GM23338 (cell line): ENCODE measurements around the gene AZGP1. TPM values are rescaled to one million over a fixed set of nuclear protein-coding genes. Genes with fewer than 3 reads are reported as not detected.
A peak's percentile ranks its signal among the peaks of the same experiment; 100 is the strongest.

ENCODE experiments used
- ATAC-seq: fragments of 200-7000 bp; cut with Tn5 transposase; 3 replicates; pipeline ENCODE4 v1.9.1; 2020
- DNase-seq: peaks from one replicate; pipeline ENCODE4 v3.0.0-alpha.2; 2015; ENCODE audit warnings: low spot score
- H2AFZ ChIP-seq: fragments of 200-600 bp; sonication (generic); 2 replicates; pipeline ENCODE4 v1.8.0; 2016; ENCODE audit warnings: antibody characterized with exemption, mild to moderate bottlenecking, moderate library complexity
- H3F3A ChIP-seq: fragments of 200-600 bp; sonication (generic); replicated peaks from 2 replicates; pipeline ENCODE4 v1.8.0; 2017; ENCODE audit warnings: antibody characterized with exemption, mixed run types, low read depth
- H3K27ac ChIP-seq: fragments of 200-600 bp; sonication (generic); 2 replicates; pipeline ENCODE4 v1.6.1; 2016; ENCODE audit warnings: low read depth
- H3K27me3 ChIP-seq: fragments of 200-600 bp; sonication (generic); 2 replicates; pipeline ENCODE4 v1.8.0; 2016; ENCODE audit warnings: mild to moderate bottlenecking, mixed run types, moderate library complexity; ENCODE audit not compliant: insufficient read depth
- H3K36me3 ChIP-seq: fragments of 200-600 bp; sonication (generic); 2 replicates; pipeline ENCODE4 v1.8.0; 2016; ENCODE audit warnings: mild to moderate bottlenecking; ENCODE audit not compliant: insufficient read depth
- H3K4me1 ChIP-seq: fragments of 200-600 bp; sonication (generic); 2 replicates; pipeline ENCODE4 v1.8.0; 2016; ENCODE audit warnings: mild to moderate bottlenecking, moderate library complexity; ENCODE audit not compliant: insufficient read depth
- H3K4me2 ChIP-seq: fragments of 200-600 bp; sonication (generic); 2 replicates; pipeline ENCODE4 v1.7.1; 2017; ENCODE audit warnings: mixed run types
- H3K4me3 ChIP-seq: fragments of 200-600 bp; sonication (generic); 2 replicates; pipeline ENCODE4 v1.6.1; 2016; ENCODE audit warnings: mixed run types
- H3K79me2 ChIP-seq: fragments of 200-600 bp; sonication (generic); replicated peaks from 2 replicates; pipeline ENCODE4 v1.8.0; 2017; ENCODE audit warnings: mild to moderate bottlenecking; ENCODE audit not compliant: insufficient read depth
- H3K9me2 ChIP-seq: fragments of 200-600 bp; sonication (generic); 2 replicates; pipeline ENCODE4 v1.8.0; 2017; ENCODE audit not compliant: insufficient read depth
- H4K20me1 ChIP-seq: fragments of 200-600 bp; sonication (generic); replicated peaks from 2 replicates; pipeline ENCODE4 v1.8.0; 2017; ENCODE audit warnings: mild to moderate bottlenecking; ENCODE audit not compliant: insufficient read depth
- H3K27ac Mint-ChIP-seq: 2 replicates; pipeline ENCODE4 v1.8.0; 2020; ENCODE audit warnings: inconsistent platforms, mild to moderate bottlenecking, moderate library complexity, mixed read lengths
- H3K27me3 Mint-ChIP-seq: 3 replicates; pipeline ENCODE4 v1.8.0; 2022; ENCODE audit warnings: low read depth, mild to moderate bottlenecking, moderate library complexity, mixed read lengths, inconsistent platforms; ENCODE audit not compliant: insufficient read depth, poor library complexity
- H3K36me3 Mint-ChIP-seq: 3 replicates; pipeline ENCODE4 v1.8.0; 2021; ENCODE audit warnings: low read depth, mild to moderate bottlenecking, inconsistent platforms, moderate library complexity, mixed read lengths
- H3K4me1 Mint-ChIP-seq: 3 replicates; pipeline ENCODE4 v1.8.0; 2020; ENCODE audit warnings: mild to moderate bottlenecking, inconsistent platforms, mixed read lengths
- H3K4me3 Mint-ChIP-seq: 3 replicates; pipeline ENCODE4 v1.8.0; 2021; ENCODE audit warnings: moderate library complexity, mild to moderate bottlenecking, inconsistent platforms, mixed read lengths
- H3K9me3 Mint-ChIP-seq: 3 replicates; pipeline ENCODE4 v1.8.0; 2020; ENCODE audit warnings: moderate library complexity, mild to moderate bottlenecking, inconsistent platforms, mixed read lengths
- REST ChIP-seq: IDR thresholded peaks from one replicate; pipeline ENCODE4 v1.6.1; 2018; ENCODE audit warnings: antibody characterized with exemption; ENCODE audit not compliant: unreplicated experiment
- polyA plus RNA-seq: library from polyadenylated mRNA; unstranded; fragments of >200 nt; fragmentation: Nextera tagmentation; extraction: Ambion mirVana; gene quantifications from 2 replicates; pipeline ENCODE4 v1.2.1, GENCODE V29; 2016
- total RNA-seq: library from RNA; depleted of rRNA; stranded (reverse); fragments of >200 nt; shearing (Covaris generic); gene quantifications from 2 replicates; pipeline ENCODE4 v1.2.3, GENCODE V29; 2014
- TF ChIP-seq, protein P1 (sequence below): fragments of 250-450 bp; sonication (Bioruptor Pico); IDR thresholded peaks from 2 replicates; pipeline ENCODE4 v1.5.0; 2020; ENCODE audit warnings: mild to moderate bottlenecking, moderate library complexity

AZGP1 gene
- total and polyA plus RNA-seq, 2 experiments from 2014 or later: 0.17 to 1.3 TPM

DNA sequence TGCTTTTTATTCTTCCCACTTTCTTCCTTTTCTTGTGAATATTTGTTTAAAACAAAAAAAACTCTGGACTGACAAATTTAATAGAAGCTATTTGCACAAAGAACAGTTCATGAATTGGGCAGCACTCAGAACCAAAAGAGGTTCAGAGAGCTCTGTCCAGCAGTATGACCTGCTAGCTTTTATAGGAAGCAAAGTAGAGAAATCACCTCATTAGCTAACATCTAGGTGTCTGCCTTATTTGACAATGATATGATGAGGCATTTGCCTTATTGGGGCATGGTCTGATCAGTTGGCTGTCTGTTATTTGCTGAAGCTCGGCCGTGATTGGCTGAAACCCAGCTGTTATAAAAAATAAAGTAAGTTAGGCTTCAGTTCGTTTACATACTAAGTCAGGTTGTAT is 55.7 kb downstream of the AZGP1 start:
- Histone ChIP-seq H3K27ac (no peak overlapping the region), H3F3A (no peaks in the 10 kb centered on the region), H2AFZ (no peak overlapping the region), H3K4me2 (peak overlapping the region; percentile 81), H3K79me2 (peaks cover 25% of the 10 kb centered on the region), H3K36me3 (no peaks in the 10 kb centered on the region), H3K4me1 (no peaks in the 10 kb centered on the region), H4K20me1 (no peaks in the 10 kb centered on the region; the same call in 1 of the 2 replicates), H3K4me3 (peak overlapping the region; percentile 68), H3K27me3 (no peaks in the 10 kb centered on the region), H3K9me2 (peaks cover 5% of the 10 kb centered on the region; the same call in 1 of the 2 replicates)
- Mint-ChIP-seq H3K4me1 (no peaks in the 10 kb centered on the region), H3K27me3 (peaks cover 8% of the 10 kb centered on the region), H3K36me3 (peaks cover 46% of the 10 kb centered on the region), H3K9me3 (peaks cover 36% of the 10 kb centered on the region), H3K4me3 (peak overlapping the region; percentile 76), H3K27ac (no peak overlapping the region)
- peak; percentile 39 for TF ChIP-seq REST
- TF ChIP-seq, protein P1, sequence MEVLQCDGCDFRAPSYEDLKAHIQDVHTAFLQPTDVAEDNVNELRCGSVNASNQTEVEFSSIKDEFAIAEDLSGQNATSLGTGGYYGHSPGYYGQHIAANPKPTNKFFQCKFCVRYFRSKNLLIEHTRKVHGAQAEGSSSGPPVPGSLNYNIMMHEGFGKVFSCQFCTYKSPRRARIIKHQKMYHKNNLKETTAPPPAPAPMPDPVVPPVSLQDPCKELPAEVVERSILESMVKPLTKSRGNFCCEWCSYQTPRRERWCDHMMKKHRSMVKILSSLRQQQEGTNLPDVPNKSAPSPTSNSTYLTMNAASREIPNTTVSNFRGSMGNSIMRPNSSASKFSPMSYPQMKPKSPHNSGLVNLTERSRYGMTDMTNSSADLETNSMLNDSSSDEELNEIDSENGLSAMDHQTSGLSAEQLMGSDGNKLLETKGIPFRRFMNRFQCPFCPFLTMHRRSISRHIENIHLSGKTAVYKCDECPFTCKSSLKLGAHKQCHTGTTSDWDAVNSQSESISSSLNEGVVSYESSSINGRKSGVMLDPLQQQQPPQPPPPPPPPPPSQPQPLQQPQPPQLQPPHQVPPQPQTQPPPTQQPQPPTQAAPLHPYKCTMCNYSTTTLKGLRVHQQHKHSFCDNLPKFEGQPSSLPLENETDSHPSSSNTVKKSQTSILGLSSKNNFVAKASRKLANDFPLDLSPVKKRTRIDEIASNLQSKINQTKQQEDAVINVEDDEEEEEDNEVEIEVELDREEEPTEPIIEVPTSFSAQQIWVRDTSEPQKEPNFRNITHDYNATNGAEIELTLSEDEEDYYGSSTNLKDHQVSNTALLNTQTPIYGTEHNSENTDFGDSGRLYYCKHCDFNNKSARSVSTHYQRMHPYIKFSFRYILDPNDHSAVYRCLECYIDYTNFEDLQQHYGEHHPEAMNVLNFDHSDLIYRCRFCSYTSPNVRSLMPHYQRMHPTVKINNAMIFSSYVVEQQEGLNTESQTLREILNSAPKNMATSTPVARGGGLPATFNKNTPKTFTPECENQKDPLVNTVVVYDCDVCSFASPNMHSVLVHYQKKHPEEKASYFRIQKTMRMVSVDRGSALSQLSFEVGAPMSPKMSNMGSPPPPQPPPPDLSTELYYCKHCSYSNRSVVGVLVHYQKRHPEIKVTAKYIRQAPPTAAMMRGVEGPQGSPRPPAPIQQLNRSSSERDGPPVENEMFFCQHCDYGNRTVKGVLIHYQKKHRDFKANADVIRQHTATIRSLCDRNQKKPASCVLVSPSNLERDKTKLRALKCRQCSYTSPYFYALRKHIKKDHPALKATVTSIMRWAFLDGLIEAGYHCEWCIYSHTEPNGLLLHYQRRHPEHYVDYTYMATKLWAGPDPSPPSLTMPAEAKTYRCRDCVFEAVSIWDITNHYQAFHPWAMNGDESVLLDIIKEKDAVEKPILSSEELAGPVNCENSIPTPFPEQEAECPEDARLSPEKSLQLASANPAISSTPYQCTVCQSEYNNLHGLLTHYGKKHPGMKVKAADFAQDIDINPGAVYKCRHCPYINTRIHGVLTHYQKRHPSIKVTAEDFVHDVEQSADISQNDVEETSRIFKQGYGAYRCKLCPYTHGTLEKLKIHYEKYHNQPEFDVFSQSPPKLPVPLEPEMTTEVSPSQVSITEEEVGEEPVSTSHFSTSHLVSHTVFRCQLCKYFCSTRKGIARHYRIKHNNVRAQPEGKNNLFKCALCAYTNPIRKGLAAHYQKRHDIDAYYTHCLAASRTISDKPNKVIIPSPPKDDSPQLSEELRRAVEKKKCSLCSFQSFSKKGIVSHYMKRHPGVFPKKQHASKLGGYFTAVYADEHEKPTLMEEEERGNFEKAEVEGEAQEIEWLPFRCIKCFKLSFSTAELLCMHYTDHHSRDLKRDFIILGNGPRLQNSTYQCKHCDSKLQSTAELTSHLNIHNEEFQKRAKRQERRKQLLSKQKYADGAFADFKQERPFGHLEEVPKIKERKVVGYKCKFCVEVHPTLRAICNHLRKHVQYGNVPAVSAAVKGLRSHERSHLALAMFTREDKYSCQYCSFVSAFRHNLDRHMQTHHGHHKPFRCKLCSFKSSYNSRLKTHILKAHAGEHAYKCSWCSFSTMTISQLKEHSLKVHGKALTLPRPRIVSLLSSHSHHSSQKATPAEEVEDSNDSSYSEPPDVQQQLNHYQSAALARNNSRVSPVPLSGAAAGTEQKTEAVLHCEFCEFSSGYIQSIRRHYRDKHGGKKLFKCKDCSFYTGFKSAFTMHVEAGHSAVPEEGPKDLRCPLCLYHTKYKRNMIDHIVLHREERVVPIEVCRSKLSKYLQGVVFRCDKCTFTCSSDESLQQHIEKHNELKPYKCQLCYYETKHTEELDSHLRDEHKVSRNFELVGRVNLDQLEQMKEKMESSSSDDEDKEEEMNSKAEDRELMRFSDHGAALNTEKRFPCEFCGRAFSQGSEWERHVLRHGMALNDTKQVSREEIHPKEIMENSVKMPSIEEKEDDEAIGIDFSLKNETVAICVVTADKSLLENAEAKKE (CRISPR knock-in tag): no peak
- ATAC-seq (no peak), DNase-seq (no peak)
